Osteocyte (in vitro differentiated cells): ENCODE results near the gene COX6A1. TPM values are rescaled to one million over a fixed set of nuclear protein-coding genes. Genes with fewer than 3 reads are reported as not detected.

Experiments
- DNase-seq: peaks from one replicate; pipeline ENCODE4 v3.0.0; 2021; ENCODE audit warnings: mixed read lengths; ENCODE audit not compliant: unreplicated experiment; ENCODE audit errors: extremely low spot score
- H3K27ac Mint-ChIP-seq: one replicate; pipeline ENCODE4 v1.8.0; 2021; ENCODE audit warnings: mild to moderate bottlenecking, mixed read lengths; ENCODE audit not compliant: unreplicated experiment
- H3K27me3 Mint-ChIP-seq: one replicate; pipeline ENCODE4 v1.8.0; 2021; ENCODE audit warnings: mixed read lengths; ENCODE audit not compliant: unreplicated experiment
- H3K36me3 Mint-ChIP-seq: one replicate; pipeline ENCODE4 v1.8.0; 2021; ENCODE audit warnings: mixed read lengths; ENCODE audit not compliant: unreplicated experiment
- H3K4me1 Mint-ChIP-seq: one replicate; pipeline ENCODE4 v1.8.0; 2021; ENCODE audit warnings: mixed read lengths; ENCODE audit not compliant: unreplicated experiment
- H3K4me3 Mint-ChIP-seq: one replicate; pipeline ENCODE4 v1.8.0; 2021; ENCODE audit warnings: mild to moderate bottlenecking, moderate library complexity, mixed read lengths; ENCODE audit not compliant: unreplicated experiment
- H3K9me3 Mint-ChIP-seq: one replicate; pipeline ENCODE4 v1.8.0; 2021; ENCODE audit warnings: mixed read lengths; ENCODE audit not compliant: unreplicated experiment
- total RNA-seq: library from RNA; stranded (reverse); gene quantifications from 2 replicates; pipeline ENCODE4 v1.2.1, GENCODE V29; 2021
- TF ChIP-seq, protein P1 (sequence below): fragments of 200-600 bp; sonication (generic); IDR thresholded peaks from 2 replicates; pipeline ENCODE4 v1.5.0; 2021; ENCODE audit warnings: antibody characterized with exemption, mild to moderate bottlenecking, moderate library complexity

Gene COX6A1
- total RNA-seq, 1 donor from 2014 or later: 307 TPM

DNA sequence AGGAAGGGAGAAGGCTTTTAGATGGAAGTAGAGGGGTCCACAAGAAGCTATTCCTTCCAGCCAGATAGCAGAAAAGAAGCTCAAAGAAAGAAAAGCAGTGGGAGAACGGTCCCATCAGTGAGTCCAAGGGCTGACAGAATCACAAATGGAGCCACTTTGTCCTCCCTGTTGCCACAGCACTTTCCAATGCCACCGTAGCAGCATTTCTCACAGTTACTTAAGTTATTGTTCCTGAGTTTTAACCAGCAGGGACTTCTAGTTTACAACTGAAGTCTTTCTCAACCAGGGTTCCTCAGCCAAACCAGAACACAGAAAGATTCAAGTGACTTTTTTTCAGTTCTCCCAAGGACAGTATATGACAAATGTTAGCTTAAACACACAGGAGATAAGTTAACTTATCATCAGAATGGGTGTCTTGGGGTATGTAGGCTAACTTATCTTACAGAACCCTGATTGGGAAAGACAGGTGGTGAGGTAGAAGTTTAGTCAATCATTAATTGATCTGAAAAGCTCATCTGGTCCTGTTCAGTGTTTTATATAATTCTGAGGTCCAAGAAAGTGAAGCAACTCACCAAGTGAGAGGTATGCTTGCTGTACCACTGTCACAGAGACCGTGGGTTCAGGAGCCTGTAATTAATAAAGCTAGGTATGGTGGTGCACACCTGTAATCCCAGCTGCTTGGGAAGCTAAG is 15.3 kb downstream of the COX6A1 start:
- Mint-ChIP-seq H3K4me3 (no peak overlapping the region), H3K4me1 (no peaks in the 10 kb centered on the region), H3K27ac (no peak overlapping the region), H3K36me3 (peaks cover 15% of the 10 kb centered on the region), H3K9me3 (no peaks in the 10 kb centered on the region), H3K27me3 (no peaks in the 10 kb centered on the region)
- DNase-seq: no peak
- TF ChIP-seq, protein P1, sequence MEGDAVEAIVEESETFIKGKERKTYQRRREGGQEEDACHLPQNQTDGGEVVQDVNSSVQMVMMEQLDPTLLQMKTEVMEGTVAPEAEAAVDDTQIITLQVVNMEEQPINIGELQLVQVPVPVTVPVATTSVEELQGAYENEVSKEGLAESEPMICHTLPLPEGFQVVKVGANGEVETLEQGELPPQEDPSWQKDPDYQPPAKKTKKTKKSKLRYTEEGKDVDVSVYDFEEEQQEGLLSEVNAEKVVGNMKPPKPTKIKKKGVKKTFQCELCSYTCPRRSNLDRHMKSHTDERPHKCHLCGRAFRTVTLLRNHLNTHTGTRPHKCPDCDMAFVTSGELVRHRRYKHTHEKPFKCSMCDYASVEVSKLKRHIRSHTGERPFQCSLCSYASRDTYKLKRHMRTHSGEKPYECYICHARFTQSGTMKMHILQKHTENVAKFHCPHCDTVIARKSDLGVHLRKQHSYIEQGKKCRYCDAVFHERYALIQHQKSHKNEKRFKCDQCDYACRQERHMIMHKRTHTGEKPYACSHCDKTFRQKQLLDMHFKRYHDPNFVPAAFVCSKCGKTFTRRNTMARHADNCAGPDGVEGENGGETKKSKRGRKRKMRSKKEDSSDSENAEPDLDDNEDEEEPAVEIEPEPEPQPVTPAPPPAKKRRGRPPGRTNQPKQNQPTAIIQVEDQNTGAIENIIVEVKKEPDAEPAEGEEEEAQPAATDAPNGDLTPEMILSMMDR: no peak

DNA sequence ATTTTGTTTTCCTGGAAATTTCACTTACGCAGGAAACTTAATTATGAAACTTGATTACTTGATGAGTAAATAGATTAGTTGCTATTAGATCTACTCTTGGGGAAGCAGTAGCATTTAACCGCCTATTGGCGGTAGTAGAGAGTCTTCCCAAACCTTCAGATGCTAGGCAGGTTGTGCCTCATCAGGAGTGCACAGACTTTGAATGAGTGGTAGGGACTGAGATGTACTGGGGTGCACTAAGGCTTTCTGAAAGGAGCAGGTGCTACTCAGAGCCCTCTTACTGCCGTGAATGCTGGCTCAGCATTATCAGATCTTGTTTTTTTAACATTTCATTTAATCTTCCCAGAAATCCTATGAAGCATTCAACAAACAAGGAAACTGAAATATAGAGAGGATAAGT is 16.1 kb downstream of the COX6A1 start:
- DNase-seq: no peak
- TF ChIP-seq, protein P1: peak; percentile 59
- H3K36me3 Mint-ChIP-seq: peaks cover 18% of the 10 kb centered on the region
- no peaks in the 10 kb centered on the region for H3K27me3 Mint-ChIP-seq
- H3K27ac Mint-ChIP-seq: no peak overlapping the region
- no peaks in the 10 kb centered on the region for H3K9me3 Mint-ChIP-seq
- no peaks in the 10 kb centered on the region for H3K4me1 Mint-ChIP-seq
- no peak overlapping the region for H3K4me3 Mint-ChIP-seq

DNA sequence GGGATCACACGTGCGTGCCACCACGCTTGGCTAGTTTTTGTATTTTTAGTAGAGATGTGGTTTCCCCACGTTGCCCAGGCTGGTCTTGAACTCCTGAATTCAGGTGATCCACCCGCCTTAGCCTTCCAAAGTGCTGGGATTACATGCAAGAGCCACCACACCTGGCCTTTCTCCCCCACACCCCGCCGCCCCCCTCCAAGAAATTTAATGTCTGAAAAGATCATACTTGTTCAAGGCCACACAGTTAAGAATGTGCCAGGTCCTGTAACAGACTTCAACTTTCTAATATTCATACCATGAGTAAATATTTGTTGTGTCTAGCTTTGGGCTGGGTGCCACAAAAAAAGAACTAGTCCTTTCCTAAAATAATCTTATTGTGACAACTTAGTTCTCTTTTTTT is 17.4 kb downstream of the COX6A1 start:
- H3K4me3 Mint-ChIP-seq: no peak overlapping the region
- no peak overlapping the region for H3K27ac Mint-ChIP-seq
- H3K36me3 Mint-ChIP-seq: peaks cover 23% of the 10 kb centered on the region
- H3K4me1 Mint-ChIP-seq: no peaks in the 10 kb centered on the region
- no peak for DNase-seq
- TF ChIP-seq, protein P1: no peak
- no peaks in the 10 kb centered on the region for H3K27me3 Mint-ChIP-seq
- no peaks in the 10 kb centered on the region for H3K9me3 Mint-ChIP-seq

DNA sequence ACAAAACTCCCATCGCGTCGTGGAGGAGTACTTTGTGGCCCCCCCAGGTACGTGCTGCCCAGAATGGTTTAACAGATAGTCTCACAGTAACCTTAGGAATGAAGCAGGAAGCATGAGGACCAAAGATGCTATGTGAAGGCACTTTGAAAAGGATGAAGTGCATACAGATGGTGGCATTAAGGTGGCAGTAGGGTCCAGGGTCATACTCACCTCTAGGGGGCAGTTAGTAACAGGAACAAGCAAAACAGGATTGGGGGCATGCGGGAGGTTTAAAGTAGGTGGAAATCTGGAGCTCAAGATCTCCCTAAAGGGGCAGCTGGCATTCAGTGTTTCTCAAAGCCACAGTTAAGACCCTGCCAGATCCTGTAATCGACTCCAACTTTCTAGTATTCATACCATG is 19.2 kb downstream of the COX6A1 start:
- Mint-ChIP-seq H3K27ac (no peak overlapping the region), H3K27me3 (no peaks in the 10 kb centered on the region), H3K4me3 (no peak overlapping the region), H3K4me1 (no peaks in the 10 kb centered on the region), H3K9me3 (no peaks in the 10 kb centered on the region), H3K36me3 (peaks cover 32% of the 10 kb centered on the region)
- no peak for DNase-seq
- TF ChIP-seq, protein P1: peak; percentile 26

DNA sequence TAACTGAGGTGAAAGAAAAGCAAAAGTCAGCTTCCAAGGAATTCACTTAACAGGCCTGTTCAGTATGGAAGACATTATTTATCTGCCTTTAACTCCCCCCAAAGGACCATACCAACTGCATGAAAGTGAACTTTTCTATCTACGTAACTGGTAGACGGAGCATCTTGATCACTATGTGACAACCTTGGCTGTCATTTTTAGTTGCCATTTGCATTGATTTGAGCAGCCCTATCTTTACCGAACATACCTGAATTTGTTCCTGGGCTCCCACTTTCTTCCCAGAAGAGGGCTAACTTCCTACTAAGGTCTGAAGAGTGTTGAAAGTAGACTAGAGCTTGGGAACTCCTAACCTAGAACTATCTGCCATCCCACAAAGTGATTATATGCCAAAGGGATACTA is 22.2 kb downstream of the COX6A1 start:
- H3K9me3 Mint-ChIP-seq: no peaks in the 10 kb centered on the region
- no peak overlapping the region for H3K4me3 Mint-ChIP-seq
- TF ChIP-seq, protein P1: no peak
- no peaks in the 10 kb centered on the region for H3K4me1 Mint-ChIP-seq
- peaks cover 41% of the 10 kb centered on the region for H3K36me3 Mint-ChIP-seq
- no peak overlapping the region for H3K27ac Mint-ChIP-seq
- DNase-seq: no peak
- H3K27me3 Mint-ChIP-seq: no peaks in the 10 kb centered on the region
